Measurements from ENCODE around the gene SPTA1.

Gene SPTA1

DNA sequence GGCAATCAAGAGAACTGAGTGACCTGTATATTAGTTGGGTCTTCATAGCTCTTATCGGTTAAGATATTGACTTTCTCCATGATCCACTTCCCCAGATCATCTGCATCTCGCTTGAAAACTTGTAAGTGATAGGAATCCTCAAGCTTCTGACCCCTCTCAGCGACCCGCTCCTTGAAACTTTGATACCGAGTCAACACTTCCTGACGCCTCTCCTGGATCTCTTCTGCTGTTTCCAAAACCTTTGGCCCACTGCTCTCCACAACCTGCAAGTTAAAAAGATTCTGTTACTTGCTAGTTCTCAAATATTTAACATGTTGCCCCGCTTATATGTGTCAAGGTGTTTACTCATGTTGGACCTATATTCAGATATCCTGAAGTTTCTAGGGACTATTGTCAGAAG lies 1.4 kb downstream of the SPTA1 start:
- DNase-seq (ENCODE audit: low read depth) = no peak

DNA sequence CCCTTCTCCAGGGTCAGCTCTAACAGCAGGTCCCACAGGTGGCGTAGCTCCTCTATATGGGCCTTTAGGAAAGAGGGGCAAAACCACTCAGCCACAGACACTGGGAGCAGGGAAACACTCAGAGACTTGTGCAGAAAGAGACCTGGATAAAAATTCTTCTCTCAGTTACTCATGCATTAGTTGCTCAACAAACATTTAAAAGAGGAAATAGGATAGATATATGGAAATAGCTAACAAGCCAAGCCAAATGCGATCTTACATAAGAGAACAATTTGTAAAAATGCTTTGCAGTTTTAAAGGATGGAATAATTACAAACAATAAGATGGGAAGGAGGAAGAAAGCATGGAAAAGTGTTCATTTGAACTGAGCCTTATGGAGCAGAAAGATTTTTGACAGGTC lies 4.9 kb downstream of the SPTA1 start:
- DNase-seq (ENCODE audit: low read depth) = no peak

DNA sequence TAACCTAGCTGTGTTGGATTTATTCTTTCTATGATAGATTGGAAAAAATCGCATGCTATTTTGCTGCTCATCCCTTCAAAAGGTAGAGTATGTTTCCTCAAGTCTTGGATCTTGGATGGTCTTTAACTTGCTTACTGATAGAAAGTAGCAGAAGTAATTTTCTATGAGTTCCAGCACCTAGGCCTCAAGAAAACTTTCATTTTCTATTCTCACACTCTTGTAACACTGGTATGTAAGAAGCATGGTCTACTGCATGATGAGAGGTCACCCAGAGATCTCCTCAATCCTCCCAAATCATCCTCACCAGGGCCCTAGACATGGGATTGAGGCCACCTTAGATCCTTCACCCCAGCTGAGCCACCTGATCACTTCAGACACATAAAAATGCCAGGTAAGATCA lies 7.2 kb downstream of the SPTA1 start:
- no peak for DNase-seq (ENCODE audit: low read depth)

DNA sequence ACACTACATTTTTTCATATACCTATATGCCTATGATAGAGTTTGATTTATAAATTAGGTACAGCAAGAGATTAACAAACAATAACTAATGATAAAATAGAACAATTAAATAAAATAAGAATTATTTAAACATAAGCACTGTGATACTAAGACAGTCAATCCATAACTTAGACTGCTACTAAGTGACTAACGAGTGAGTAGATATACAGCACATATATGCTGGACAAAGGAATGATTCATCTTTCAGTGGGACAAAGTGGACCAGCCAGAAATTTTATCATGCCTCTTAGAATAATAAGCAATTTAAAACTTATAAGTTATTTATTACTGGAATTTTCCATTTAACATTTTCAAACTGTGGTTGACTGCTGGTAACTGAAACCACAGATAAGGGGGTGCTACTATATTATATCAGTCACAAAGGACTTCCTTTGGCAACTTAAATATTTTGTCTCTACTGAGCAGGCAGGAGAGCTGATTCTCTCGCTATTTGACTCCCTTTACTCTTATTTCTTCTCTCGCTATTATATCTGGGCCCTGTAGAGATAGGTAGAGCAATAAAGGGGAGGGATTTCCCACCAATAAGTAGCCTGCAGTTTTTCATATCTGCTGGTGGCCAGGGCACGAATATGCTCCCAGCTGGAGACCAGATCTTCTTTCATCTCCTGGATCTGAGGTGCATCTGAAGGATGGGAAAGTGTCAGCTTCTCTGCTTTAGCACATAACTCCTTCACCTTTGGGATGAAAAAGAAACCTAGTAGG lies 10.8 kb downstream of the SPTA1 start:
- DNase-seq (ENCODE audit: low read depth) = no peak

DNA sequence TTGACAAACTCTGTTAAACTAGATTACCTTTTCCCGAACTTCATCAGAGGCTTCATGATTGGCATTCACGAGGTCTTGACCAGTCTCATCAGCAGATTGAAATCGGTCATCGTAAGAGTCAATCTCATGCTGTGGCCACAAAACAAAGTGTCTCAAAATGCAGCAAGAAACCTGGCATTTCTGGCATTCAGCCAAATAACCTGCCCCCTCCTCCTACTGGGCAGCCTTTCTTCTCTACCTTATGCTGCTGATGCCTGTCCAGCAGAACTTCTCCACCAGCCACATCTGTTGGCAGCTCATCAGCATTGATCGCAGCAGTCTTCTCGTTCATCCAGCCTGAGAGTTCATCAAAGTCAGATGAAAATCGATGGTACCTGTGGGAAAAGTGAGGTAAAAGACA lies 12.2 kb downstream of the SPTA1 start:
- DNase-seq (ENCODE audit: low read depth) = no peak

DNA sequence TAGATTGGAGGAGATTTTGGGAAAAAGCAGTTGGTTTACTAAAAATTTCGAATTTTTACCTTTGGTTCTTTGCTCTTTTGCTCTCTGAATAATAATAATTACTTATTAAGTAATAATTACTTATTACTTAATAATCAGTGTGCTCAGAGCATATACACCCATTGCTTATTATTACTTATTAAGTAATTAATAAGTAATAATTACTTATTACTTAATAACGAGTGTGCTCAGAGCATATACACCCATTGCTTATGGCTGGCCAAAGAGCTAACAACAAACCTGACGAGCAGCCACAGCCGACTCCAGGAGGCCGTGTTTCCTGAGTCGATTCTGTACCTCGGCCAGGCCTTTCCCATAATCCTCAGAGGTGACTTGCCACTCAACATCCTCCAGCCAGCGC lies 20.5 kb downstream of the SPTA1 start:
- DNase-seq (ENCODE audit: low read depth) = no peak

DNA sequence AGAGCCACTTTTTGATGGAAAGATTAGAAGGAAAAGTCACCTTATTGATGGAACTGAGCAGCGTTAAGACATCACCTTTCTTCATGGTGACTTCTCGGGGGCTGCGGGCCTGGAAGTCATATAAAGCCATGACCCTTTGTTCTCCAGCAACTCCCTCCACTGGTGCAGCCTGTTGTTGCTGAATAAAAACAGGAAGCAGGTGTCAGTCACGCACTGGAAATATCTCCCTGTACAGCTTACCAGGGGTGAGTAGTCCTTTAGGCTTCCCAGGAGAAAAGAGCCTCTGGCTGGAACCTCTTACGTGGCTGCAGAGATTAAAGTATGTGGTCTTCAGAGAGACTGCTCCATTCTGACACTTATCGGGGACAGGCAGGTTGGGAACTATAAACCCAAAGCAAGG lies 31.9 kb downstream of the SPTA1 start:
- DNase-seq (ENCODE audit: low read depth) = no peak

DNA sequence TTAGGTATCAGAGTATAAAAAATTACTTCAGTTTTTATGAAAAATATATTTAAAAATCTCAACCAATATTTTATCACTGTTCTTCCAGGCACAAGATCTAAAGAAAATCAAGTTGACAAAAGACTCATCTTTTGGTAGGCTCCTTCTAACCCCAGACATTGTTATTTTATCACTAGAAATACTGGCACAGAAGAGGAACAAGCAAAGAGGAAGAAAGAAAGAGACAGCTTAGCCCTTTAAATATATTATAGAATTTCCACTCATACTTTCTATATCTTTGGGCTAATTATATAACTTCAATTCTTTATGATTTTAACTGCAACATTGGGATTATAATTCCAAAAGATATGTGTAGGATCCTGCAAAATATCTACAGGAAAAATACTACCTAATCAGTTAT lies 32.4 kb downstream of the SPTA1 start:
- no peak for DNase-seq (ENCODE audit: low read depth)

DNA sequence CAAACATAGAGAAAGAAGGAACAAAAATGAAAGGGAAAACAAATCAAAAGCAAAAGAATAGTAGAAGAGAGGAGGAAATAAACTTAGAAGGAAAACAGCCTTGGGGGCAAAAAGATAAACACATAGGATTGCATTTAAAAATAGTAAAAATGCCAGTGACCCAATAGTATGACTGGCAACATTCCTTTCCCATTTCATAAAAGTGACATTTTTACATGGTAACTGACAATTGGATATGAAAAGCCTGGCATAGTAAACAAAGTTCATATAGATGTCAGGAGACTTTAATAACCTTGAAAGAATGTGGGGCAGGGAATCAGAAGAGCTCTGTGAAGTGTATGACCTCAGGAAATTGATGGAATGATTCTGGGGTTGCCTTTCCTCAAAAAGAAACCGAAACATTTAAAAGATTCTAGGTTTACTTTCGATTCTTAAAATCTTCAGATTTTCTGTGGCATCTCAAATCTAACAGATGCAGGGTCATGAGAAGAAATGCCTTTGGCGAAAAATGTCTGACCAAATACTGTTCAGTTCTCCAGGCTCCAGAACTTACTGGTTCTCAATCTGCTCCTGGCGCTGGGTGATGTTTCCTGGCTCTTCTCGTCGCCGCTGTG lies 33.7 kb downstream of the SPTA1 start:
- DNase-seq (ENCODE audit: low read depth) = no peak

DNA sequence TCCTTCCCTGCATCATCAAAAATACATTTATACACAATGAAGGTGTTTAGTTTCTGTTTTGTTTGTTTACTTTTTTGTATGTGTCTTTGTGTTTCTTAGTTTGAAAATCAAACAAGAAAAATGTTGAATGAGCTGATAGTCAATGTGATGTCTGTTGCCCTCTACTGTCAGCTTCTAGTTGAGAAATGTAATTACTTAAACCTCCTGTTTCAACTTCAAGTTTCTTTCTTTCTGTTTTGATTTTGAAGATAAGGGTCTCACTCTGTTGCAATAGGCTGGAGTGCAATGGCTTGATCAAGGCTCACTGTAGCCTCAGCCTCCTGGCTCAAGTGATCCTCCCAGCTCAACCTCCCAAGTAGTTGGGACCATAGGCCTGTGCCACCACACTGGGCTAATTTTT lies 37.5 kb downstream of the SPTA1 start:
- DNase-seq (ENCODE audit: low read depth) = no peak

DNA sequence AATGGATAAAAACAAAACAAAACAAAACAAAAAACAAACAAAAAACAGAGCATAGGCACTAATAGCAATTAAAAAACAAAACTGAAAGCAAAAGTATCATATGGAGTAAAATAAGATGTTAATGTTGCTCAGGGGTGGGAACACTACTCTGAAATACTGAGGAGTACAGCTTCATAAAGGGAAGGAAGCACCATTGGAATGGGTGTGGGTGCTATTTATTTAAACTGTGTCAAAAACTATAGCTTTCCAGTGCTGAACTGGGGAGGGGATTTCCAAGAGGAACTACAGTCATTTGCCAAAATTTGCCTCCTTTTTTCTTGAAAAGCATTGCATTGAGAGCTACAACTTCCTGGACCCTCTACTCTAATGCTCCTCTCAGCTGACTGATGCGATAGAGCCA lies 40.0 kb downstream of the SPTA1 start:
- DNase-seq (ENCODE audit: low read depth) = no peak

DNA sequence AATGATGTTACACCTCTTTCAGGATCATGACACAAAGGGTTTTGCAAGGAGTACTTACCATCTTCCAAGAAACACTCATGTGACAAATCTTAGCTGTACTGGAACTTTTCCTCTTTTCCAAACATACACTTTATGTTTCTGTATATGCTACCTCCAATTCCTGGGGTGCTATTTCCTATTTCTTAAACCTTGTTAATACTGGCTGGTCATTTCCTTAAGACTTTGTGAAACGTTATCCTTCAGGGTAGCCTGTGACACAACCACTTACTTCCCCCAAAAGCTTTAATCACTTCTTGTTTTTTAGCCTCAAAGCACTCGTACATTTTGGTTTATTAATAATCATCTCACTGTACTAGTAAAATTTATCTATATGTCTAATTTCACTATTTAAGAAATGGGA lies 42.1 kb downstream of the SPTA1 start:
- DNase-seq (ENCODE audit: low read depth) = no peak

DNA sequence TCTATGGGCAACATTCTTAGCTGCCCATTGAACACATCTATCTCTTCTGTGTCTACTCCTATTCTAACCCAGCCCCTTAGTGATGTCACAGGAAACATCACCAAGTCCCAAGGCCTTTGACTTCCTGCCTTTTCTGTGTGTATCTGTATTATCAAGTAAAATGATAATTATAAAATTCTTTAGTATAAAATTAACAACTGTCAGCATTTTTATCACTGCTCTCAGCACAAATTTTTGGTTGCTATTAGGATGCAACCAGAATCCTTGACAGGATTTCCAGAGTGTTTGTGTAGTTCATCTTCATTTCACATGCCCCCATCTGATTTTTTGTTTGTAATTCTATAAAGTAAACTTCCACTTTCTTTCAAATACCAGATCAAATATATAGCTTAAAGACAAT lies 47.6 kb downstream of the SPTA1 start:
- DNase-seq (ENCODE audit: low read depth) = no peak

DNA sequence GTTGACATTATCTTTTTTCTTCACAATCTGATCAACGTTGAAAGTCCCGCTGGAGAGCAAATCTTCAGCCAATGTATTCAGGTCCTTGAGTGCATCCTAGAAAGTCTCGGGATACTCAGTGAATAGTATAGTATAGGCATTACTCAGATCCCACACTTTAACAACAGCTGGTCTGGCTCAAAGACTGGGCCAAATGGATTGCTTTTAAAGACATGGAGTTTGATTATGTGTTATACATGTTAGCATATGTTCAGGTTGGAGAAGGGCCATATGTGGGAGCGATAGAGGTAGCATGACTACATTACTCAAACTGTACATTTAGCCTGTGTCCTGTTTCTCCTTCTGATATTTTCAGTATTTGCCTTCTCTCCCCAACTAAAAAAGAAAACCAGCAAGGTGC lies 48.4 kb downstream of the SPTA1 start:
- DNase-seq (ENCODE audit: low read depth) = no peak

DNA sequence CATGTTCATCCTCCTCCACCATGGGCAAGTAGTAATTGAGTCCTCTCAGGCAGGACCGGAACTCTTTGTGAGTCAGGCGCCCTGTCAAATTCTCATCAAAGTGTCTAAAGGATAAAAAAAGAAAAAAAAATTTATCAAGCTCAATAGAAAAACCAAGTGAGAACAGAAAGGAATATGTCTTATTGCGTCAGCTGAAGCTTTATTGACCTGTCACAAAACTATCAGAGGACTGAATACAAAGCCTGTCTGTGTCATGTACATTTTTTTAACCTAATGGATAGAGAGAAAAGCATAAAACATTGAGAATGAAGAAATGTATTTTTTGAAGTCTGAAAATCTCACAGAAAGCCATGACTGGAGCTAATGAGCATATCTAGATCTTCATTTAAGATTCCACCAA lies 72.8 kb downstream of the SPTA1 start:
- DNase-seq (ENCODE audit: low read depth) = no peak

DNA sequence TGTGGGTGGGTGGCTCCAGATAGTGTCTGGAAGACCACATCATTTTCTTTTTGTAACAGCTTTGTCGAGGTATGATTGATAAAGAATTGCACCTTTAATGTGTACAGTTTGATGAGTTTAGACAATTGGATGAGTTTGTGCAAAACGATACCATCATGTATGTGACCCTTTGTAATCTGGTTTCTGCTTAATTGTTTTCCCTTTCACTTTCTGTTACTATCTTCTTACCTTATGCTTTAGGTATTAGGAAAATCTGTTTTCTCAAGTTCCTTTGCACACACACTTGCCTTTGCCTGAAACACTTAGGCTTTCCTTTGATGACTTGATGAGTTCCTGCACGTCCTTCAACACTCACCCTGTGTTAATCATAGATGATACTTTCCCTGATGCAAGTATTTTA lies 74.6 kb downstream of the SPTA1 start:
- no peak for DNase-seq (ENCODE audit: low read depth)

DNA sequence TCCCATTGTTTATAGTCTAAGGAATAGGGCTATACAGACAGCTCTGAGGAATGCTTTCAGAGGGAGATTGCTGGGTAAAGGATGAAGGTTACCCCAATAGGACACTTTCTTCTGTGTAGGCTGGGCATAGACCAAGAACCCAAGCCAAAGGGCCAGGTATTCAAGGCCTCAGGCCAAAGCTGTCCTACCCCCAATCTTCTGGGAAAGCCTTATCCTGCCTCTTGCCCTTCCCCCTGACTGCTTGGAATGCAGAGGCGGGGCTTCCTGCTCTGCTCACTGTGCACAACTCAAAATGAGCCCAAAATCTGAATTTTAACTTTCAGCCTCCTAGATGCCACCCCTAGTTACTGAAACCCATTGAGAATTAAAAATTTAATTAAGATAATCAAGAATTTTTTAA lies 79.2 kb downstream of the SPTA1 start:
- DNase-seq (ENCODE audit: low read depth) = no peak

DNA sequence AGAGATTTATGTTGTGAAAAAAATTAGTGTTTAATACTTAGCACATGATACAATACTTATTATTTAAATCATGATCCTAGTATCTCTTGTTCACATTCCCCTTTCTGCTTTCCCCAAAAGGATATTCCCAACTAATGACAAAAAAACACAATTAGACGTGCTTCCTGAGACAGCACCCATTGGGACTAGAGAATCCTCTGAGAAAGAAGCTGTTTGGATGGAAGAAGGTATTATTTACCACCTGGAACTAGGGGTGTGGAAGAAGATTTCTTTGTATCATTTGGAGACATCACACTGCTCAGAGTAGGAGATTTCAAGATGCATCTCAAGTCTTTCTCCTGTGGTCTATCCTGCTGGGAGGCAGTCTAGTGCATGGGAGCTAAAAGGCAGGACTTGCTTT lies 81.5 kb downstream of the SPTA1 start, which contains the start of gene OR10Z1:
OR10Z1 (plus strand) TSS at position 301 of the 400 bp plus-strand sequence. CDS start 1,171 bp downstream, outside the sequence.
- DNase-seq (ENCODE audit: low read depth) = no peak

DNA sequence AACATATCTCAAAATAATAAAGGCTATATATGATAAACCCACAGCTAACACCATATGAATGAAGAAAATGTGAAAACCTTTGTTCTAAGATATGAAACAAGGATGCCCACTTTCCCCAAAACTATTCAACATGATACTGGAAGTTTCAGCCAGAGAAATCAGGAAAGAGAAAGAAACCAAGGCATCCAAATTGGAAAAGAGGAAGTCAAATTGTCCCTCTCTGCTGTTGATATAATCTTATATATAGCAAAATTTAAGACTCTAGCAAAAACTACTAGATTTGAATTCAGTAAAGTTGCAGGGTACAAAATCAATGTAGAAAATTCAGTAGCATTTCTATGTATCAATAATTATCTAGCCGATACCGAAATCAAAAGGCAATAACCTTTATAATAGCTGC lies 85.8 kb downstream of the SPTA1 start:
- DNase-seq (ENCODE audit: low read depth) = no peak

DNA sequence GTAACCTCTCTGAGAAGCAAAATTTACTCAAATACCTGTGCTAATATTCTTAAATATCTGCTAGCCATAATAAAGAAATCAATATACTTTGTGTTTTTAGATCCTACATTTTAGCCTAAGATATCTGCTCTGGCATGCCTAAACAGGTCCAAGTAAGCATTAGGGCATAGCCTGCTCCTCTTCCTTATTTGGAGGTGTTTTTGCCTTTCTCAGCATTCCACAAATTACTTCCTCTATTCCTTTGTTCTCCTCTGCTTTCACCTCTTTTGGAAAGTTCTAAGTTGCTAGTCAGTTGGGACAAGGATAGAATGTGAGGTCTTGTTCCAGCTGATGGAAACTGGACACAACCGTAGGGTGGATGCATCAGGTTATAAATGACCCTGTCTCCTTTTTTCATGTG lies 99.6 kb downstream of the SPTA1 start:
- DNase-seq (ENCODE audit: low read depth) = no peak

DNA sequence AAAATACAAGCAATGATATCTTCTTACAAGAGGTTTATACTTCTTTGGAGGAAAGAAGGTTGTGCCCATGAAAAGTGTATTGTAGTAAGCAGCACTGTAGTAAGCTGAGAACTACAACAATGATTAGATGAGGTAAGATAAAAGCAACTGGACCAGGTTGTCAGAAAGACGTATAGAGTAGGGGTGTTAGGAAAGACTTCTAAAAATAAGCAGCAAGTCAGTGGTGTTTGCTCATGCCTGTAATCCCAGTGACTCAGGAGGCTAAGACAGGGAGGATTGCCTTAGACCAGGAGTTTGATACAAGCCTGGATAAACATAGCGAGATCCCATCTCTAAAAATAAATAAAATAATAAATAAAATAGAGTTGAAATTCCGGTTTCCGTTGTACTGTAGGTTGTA lies 102.6 kb downstream of the SPTA1 start:
- no peak for DNase-seq (ENCODE audit: low read depth)

DNA sequence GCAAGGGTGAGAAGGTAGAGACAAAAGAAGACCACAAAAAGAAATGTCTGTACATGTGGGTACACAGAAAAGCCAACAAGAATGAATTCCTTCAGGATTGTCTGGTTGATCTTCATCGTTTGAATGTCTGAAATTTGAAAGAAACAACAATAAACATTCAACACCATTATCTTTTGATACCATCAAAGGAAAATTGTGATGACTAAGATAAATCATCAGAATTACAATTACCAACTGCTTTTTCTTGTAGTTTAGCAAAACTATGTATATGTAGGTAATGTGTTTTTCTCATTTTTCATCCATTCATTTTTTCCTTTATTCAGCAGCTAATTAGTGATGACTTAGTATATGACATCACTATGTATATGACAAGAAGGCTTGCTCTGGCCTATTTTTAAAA lies 106.8 kb downstream of the SPTA1 start, which contains the start of gene OR10X1:
OR10X1 (minus strand) TSS at position 167 of the 400 bp plus-strand sequence; CDS start at position 167, 0 bp downstream.
- no peak for DNase-seq (ENCODE audit: low read depth)

DNA sequence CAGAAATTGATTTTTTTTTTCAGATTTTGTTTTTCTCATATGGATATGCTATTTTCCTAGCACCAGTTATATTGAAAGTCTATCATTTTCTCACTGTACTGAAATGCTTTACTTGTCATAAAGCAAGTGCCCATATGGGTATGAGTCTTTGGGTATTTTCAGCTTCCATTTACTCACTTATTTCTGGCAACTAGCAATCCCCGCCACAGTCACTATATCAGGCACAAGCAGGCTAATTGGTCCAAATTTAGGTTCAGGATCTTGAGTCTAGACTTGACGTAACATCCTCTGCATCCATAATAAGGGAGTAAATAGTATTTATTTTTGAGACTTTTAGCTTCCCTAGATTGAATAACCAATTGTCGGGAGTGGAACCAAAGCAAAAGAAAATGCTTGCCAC lies 109.0 kb downstream of the SPTA1 start:
- no peak for DNase-seq (ENCODE audit: low read depth)

DNA sequence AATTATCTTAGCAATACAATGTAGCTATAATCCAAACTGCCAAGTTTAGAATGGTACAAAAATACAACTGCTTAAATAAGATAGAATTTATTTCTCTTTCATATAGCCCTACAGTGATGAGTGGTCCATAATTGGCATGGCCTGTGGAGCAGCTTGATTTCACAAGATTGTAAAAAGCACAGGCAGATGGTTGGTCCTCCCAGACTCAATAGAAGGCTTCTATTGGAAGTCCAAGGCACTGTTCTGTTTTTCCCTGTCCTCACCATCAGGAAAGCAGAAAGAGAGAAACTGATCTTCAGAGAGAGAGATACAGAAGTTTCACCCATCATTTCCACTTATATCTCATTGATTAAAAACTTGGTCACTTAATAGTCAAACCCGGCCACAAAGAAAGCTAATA lies 114.3 kb downstream of the SPTA1 start:
- DNase-seq (ENCODE audit: low read depth) = no peak
